Immature natural killer cell (primary cell): ENCODE data around the gene THBS4. TPM values are rescaled to one million over a fixed set of nuclear protein-coding genes. Genes with fewer than 3 reads are reported as not detected.
"Not testable (repeated sequence)": the region's sequence is repeated elsewhere in the genome, so short reads cannot be mapped to it uniquely, and the experiment has no call there.

Source experiments
- DNase-seq, 3 donors: peaks; one replicate each; pipeline ENCODE4 v3.0.0; 2022; ENCODE audit warnings: mixed read lengths in 1 of 3
- H3K27ac Mint-ChIP-seq, 6 donors: one replicate each; pipeline ENCODE4 v1.8.0; 2020; ENCODE audit warnings: mixed read lengths in 6 of 6, mild to moderate bottlenecking in 5 of 6, inconsistent platforms in 4 of 6, moderate library complexity in 3 of 6
- H3K27me3 Mint-ChIP-seq, 3 donors: one replicate each; pipeline ENCODE4 v1.8.0; 2020 to 2021; ENCODE audit warnings: low read depth in 3 of 3, mild to moderate bottlenecking in 3 of 3, mixed read lengths in 3 of 3, moderate library complexity in 3 of 3, inconsistent platforms in 1 of 3
- H3K36me3 Mint-ChIP-seq, 3 donors: one replicate each; pipeline ENCODE4 v1.8.0; 2020; ENCODE audit warnings: mixed read lengths in 3 of 3, inconsistent platforms in 2 of 3, mild to moderate bottlenecking in 2 of 3
- H3K4me1 Mint-ChIP-seq, 2 donors: one replicate each; pipeline ENCODE4 v1.8.0; 2020; ENCODE audit warnings: inconsistent platforms in 2 of 2, mild to moderate bottlenecking in 2 of 2, mixed read lengths in 2 of 2, moderate library complexity in 1 of 2
- H3K4me3 Mint-ChIP-seq, 5 donors: one replicate each; pipeline ENCODE4 v1.8.0; 2020; ENCODE audit warnings: mild to moderate bottlenecking in 5 of 5, mixed read lengths in 5 of 5, inconsistent platforms in 3 of 5, moderate library complexity in 3 of 5
- H3K9me3 Mint-ChIP-seq, 6 donors: one replicate each; pipeline ENCODE4 v1.8.0; 2020; ENCODE audit warnings: mild to moderate bottlenecking in 6 of 6, mixed read lengths in 6 of 6, inconsistent platforms in 4 of 6, moderate library complexity in 3 of 6
- polyA plus RNA-seq, 3 donors: library from polyadenylated mRNA; unstranded; fragments of 300-500 nt; fragmentation: Illumina TruSeq; gene quantifications; one replicate each; pipeline ENCODE4 v1.2.3, GENCODE V29; 2021

THBS4 gene
- polyA plus RNA-seq, 3 donors from 2014 or later: not detected

DNA sequence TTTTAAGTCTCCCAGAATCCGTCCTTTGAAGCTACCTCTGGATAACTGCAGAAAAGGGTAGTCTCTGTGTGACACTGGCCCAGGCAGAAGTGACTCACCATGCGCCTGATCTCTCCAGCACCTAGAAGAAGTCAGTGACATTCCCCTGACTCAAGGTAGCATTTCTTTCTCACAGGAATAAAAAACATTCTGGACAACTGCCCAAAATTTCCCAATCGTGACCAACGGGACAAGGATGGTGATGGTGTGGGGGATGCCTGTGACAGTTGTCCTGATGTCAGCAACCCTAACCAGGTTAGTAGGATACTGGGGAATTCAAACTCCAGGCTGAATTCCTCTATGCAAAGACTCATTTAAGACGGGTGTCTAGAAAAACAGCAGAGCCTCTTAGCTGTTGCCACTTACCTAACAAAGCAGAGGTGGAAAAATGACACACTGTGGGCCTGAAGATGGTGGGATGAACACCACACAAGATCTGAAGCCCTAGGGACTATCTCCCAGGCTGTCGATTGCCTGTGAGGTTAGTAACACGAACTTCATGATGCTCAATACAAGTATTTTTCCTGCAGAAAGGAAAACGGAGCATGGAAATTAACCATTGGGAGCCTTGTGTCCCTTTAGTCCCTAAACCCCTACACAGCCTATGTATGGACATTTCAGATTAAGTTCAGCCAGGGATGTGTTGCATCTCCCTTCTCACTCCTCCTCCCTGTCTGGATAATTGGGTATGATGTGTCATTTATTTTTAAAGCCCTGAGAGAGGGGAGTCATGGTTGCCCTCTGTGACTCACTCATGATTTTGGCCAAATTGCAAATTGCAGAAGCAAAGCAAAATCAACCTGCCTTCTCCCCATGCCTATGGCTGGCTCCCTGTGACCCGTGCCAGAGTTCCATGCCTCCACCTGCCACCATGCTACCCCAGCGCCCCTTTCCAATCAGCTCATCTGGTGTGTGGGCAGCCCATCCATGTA is 37.2 kb downstream of the THBS4 start:
- Mint-ChIP-seq H3K4me1 (no peaks in the 10 kb centered on the region), H3K27ac (no peak overlapping the region), H3K4me3 (no peak overlapping the region), H3K36me3 (no peaks in the 10 kb centered on the region), H3K27me3 (peaks cover 0 to 4% (median 2%) of the 10 kb centered on the region in 3 donors), H3K9me3 (no peaks in the 10 kb centered on the region)
- DNase-seq: no peak

DNA sequence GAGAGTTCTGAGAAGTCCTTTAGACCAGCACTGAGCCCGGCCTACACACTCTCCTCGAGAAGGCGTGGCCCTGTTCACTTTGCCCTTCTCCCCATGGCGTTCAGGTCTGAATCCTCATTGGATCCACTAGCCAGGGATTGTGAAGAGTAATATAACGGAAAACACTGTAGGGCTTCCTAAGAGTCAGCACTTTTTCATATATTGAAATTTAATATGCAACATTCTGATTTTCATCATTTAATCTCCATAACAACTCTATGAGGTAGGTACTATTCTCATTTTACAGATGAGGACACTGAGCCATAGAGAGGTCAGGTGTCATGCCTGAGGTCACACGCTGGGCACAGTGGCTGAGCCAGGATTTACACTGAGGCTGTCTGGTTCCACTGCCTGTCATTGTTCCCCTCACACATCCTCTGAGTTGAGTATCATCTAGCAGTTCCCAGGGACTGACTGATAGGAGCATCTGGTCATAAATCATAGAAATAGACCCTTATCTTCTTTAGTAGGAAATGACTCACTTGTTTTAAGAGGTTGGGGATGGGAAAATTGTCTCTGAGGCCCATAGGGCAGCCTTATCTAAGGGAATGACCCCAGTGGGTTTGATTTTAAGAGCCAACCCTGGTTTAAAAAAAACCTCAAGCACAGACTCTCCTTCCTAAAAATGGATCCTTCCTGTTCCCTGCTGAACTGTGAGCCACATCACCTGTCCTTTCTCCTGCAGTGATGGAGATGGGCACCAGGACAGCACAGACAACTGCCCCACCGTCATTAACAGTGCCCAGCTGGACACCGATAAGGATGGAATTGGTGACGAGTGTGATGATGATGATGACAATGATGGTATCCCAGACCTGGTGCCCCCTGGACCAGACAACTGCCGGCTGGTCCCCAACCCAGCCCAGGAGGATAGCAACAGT is 41.2 kb downstream of the THBS4 start:
- Mint-ChIP-seq H3K27ac (no peak overlapping the region), H3K27me3 (peaks cover 0 to 4% (median 3%) of the 10 kb centered on the region in 3 donors), H3K9me3 (no peaks in the 10 kb centered on the region), H3K36me3 (no peaks in the 10 kb centered on the region), H3K4me1 (no peaks in the 10 kb centered on the region), H3K4me3 (no peak overlapping the region)
- DNase-seq: no peak

DNA sequence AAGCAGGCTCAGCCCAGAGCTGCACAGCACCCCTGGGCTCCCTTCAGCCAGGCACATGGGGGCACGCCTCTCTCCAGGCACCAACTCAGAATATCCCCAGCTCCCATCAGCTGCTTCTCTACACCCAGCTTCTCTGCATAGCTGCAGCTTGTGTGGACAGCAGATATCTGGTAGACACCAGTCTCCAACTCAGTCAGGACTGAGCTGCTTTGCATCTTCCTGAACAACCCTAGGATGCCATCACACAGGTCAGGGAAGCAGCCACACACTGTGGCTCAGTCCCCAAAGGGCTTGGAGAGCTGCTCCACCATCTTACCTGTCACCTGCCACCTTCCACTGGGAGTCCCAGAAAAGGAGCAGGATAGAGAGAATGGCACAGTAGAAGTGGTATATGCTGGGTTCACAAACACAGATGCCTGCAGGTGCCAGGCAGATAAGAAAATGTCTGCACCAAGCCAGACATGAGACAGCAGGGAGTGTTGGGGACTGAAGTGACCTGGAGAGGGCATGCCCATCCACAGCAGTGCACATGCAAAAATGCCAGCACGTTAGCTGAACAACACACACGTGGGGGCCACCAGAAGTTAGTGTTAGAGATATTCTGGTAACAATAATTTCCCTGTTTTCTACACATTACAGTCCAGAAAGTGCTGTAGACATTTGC is 42.0 kb downstream of the THBS4 start:
- H3K36me3 Mint-ChIP-seq: no peaks in the 10 kb centered on the region
- peaks cover 0 to 4% of the 10 kb centered on the region in 2 donors for H3K4me1 Mint-ChIP-seq
- no peaks in the 10 kb centered on the region for H3K9me3 Mint-ChIP-seq
- no peak overlapping the region for H3K27ac Mint-ChIP-seq
- DNase-seq: no peak
- peaks cover 0 to 4% (median 3%) of the 10 kb centered on the region in 3 donors for H3K27me3 Mint-ChIP-seq
- no peak overlapping the region for H3K4me3 Mint-ChIP-seq

DNA sequence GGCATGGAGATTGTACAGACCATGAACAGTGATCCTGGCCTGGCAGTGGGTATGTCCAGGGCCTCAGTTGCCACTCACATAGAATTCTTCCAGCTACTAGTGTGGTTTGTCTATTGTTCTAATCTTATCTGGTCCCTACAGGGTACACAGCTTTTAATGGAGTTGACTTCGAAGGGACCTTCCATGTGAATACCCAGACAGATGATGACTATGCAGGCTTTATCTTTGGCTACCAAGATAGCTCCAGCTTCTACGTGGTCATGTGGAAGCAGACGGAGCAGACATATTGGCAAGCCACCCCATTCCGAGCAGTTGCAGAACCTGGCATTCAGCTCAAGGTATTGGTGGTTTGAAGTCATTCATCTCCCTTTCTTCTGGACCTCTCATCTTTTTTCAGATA is 43.8 kb downstream of the THBS4 start:
- Mint-ChIP-seq H3K4me3 (no peak overlapping the region), H3K27ac (no peak overlapping the region), H3K27me3 (peaks cover 0 to 4% (median 3%) of the 10 kb centered on the region in 3 donors), H3K4me1 (peaks cover 11 to 21% of the 10 kb centered on the region in 2 donors), H3K36me3 (no peaks in the 10 kb centered on the region), H3K9me3 (no peaks in the 10 kb centered on the region)
- DNase-seq: no peak

DNA sequence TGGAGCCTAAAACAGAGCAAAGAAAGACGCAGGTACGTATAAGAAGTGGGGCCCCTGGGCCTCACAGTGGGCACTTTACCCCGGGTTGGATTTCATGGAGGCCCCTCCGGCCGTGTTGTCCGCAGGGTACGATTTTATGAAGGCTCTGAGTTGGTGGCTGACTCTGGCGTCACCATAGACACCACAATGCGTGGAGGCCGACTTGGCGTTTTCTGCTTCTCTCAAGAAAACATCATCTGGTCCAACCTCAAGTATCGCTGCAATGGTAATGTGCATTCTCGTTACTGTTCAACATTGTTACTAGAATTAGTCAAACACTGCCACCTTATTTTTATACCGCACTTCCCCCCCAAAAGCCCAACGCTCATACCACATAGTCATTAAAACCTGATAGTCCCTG is 47.1 kb downstream of the THBS4 start:
- Mint-ChIP-seq H3K36me3 (no peaks in the 10 kb centered on the region), H3K9me3 (no peaks in the 10 kb centered on the region), H3K4me1 (peaks cover 11 to 21% of the 10 kb centered on the region in 2 donors), H3K27ac (peak overlapping the region in 2 of 6 donors; percentile 29 to 55), H3K27me3 (peaks cover 2 to 4% (median 3%) of the 10 kb centered on the region in 3 donors), H3K4me3 (peak overlapping the region; percentile 78 to 93 (median 83))
- no peak for DNase-seq

DNA sequence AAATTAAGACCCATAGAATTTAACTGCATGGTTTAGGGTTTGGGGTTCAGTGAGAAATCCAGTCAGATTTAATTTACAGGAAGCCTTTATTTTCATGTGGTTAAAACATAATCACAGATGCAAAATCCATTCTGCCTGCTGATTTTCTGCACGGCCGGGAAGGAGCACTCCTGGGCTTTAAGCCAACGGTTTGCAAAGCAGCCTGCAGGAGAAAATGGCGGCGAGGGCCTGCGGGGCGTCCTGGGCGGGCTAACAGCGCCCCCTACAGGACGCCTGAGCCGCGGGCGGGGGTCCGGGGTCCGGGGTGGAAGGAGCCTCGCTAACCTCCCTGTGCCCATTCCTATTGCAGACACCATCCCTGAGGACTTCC is 47.6 kb downstream of the THBS4 start:
- DNase-seq: peak; percentile 16 to 57 (median 39)
- peak overlapping the region; percentile 78 to 93 (median 83) for H3K4me3 Mint-ChIP-seq
- no peaks in the 10 kb centered on the region for H3K36me3 Mint-ChIP-seq
- no peaks in the 10 kb centered on the region for H3K9me3 Mint-ChIP-seq
- peak overlapping the region in 3 of 6 donors; percentile 67 to 89 (median 69) for H3K27ac Mint-ChIP-seq
- H3K27me3 Mint-ChIP-seq: peaks cover 0 to 4% (median 2%) of the 10 kb centered on the region in 3 donors
- peaks cover 11 to 21% of the 10 kb centered on the region in 2 donors for H3K4me1 Mint-ChIP-seq

DNA sequence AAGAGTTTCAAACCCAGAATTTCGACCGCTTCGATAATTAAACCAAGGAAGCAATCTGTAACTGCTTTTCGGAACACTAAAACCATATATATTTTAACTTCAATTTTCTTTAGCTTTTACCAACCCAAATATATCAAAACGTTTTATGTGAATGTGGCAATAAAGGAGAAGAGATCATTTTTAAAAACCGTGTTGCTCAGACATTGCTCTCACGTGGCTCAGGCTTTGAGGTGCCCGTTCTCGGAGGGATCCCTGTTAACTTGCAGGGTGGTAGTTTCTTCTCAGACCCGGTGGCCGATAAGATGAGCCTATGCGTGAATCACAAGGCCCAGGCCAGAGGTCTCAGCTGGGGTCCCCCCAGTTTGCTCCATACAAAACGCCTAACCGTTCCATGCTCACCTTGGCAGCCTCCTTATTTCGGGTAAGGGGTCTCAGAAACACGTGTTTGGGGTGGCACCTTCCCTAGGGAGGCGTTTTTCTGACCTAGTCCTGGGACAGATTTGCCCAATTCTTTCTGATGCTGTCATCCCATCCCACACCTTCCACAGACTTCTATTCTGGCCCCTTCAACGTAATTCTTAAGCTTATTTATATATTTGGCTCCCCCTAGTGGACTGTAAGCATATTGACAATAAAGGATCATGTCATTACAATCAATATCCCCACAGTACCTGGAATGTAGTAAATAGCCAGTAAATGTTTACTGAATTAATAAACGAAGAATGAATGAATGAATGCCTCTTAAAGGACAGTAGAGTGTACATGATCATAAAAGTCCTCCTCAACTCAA is 48.1 kb downstream of the THBS4 start:
- Mint-ChIP-seq H3K36me3 (no peaks in the 10 kb centered on the region), H3K9me3 (no peaks in the 10 kb centered on the region), H3K4me3 (peak overlapping the region; percentile 78 to 93 (median 83)), H3K27ac (peak overlapping the region; percentile 67 to 89 (median 77)), H3K27me3 (peaks cover 0 to 2% (median 2%) of the 10 kb centered on the region in 3 donors), H3K4me1 (peaks cover 11 to 21% of the 10 kb centered on the region in 2 donors)
- DNase-seq: peak; percentile 40 to 51 (median 44)

DNA sequence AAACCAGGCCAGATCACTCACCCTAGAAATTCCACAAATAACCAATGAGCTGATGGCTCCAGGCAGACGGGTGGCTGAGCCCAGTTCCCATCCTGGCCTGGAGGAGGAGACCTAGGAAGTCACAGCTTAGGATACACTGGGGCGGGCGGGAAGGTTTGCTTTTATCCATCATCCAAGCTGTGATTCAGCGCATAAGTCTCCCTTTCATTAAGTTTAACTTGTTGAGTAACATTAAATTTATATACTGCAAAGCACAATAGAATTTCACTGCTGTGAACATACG is 55.7 kb downstream of the THBS4 start:
- Mint-ChIP-seq H3K36me3 (no peaks in the 10 kb centered on the region), H3K27ac (no peak overlapping the region), H3K4me1 (no peaks in the 10 kb centered on the region), H3K9me3 (no peaks in the 10 kb centered on the region), H3K4me3 (no peak overlapping the region), H3K27me3 (peaks cover 0 to 4% (median 2%) of the 10 kb centered on the region in 3 donors)
- no peak for DNase-seq

DNA sequence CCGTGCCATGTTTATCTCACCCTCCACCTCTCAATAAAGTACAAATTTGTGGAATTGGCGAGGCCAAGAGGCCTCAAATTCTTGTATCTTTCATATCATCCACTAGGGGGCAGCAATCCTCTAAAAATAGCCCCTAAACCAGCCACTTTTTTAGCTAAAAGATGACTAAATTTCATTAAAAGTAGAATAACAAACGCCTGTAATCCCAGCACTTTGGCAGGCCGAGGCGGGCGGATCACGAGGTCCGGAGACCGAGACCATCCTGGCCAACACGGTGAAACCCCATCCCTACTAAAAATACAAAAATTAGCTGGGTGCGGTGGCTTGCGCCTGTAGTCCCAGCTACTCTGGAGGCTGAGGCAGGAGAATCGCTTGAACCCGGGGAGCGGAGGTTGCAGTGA is 56.6 kb downstream of the THBS4 start:
- DNase-seq: peak; percentile 42 to 54 (median 47)
- H3K36me3 Mint-ChIP-seq, H3K27ac Mint-ChIP-seq, H3K4me1 Mint-ChIP-seq, H3K4me3 Mint-ChIP-seq, H3K27me3 Mint-ChIP-seq, H3K9me3 Mint-ChIP-seq: not testable (repeated sequence)

DNA sequence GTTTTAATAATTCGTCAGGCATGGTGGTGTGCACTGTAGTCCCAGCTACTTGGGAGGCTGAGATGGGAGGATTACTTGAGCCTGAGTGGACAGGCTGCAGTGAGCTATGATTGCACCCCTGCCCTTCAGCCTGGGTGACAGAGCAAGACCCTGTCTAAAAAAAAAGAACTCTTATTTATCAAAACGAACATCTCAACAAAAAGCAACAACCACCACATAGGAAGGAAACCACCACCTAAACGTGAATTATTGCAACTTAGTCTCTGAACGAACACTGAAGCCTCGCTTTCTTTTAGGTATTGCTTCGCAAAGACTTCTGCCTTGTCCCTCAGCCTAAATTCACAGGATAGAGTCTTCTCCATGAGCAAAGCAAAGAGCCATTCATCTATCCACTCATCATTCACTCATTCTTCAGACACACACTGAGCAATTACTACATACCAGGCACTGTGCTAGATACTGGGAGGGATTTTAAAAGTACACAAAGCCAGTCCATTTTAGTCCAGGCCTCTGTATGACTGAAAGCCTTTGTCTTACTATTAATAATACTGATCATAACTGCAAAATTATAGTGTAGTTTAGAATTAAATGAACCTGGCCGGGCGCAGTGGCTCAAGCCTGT is 57.4 kb downstream of the THBS4 start:
- no peaks in the 10 kb centered on the region for H3K9me3 Mint-ChIP-seq
- H3K4me1 Mint-ChIP-seq: no peaks in the 10 kb centered on the region
- DNase-seq: no peak
- H3K4me3 Mint-ChIP-seq: no peak overlapping the region
- no peak overlapping the region for H3K27ac Mint-ChIP-seq
- no peaks in the 10 kb centered on the region for H3K36me3 Mint-ChIP-seq
- peaks cover 0 to 2% (median 2%) of the 10 kb centered on the region in 3 donors for H3K27me3 Mint-ChIP-seq

DNA sequence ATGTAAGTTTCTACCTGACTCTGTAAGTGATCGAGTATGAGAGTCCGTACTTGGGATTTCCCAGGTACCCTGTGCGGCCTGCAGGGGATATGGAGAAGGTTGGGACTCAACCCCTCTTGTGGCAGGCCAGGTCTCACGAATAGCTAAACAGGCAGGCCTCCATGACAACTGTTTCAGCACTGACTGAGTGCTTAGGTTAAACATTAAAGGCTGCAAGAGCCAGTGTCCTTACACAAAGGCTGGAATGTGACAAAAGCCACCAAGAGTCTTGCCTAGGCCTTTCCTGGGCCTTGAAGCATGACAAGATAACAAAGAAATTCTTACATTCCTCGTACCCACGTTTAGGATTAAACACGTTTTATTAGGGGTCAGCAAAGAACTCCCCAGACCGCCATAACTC is 58.6 kb downstream of the THBS4 start:
- no peak for DNase-seq
- no peaks in the 10 kb centered on the region for H3K36me3 Mint-ChIP-seq
- peaks cover 0 to 2% (median 2%) of the 10 kb centered on the region in 3 donors for H3K27me3 Mint-ChIP-seq
- no peak overlapping the region for H3K4me3 Mint-ChIP-seq
- H3K9me3 Mint-ChIP-seq: no peaks in the 10 kb centered on the region
- no peaks in the 10 kb centered on the region for H3K4me1 Mint-ChIP-seq
- H3K27ac Mint-ChIP-seq: no peak overlapping the region

DNA sequence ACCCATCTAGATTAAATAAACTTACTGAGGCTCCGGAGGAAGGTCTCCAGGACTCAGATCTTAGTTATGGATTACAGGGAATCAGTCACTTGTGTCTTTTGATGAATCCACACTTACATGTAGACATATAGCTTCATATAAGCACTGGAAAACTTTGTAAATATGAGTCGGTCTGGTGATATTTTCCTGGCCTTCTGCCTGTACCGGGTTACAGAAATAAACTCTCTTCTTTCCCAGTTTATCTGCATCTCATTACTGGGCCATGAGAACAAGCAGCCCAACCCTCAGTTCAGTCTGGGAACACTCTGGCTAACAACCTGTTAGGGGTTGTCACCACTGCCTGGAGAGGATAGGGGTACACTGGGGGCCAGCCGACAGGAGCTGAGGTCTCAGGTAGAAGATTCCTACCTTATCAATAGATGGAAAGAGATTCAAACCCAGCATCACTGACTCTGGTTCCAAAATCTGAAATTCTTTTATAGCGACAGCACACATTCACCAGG is 59.1 kb downstream of the THBS4 start:
- no peak overlapping the region for H3K4me3 Mint-ChIP-seq
- no peak overlapping the region for H3K27ac Mint-ChIP-seq
- DNase-seq: no peak
- no peaks in the 10 kb centered on the region for H3K4me1 Mint-ChIP-seq
- peaks cover 0 to 2% (median 2%) of the 10 kb centered on the region in 3 donors for H3K27me3 Mint-ChIP-seq
- no peaks in the 10 kb centered on the region for H3K36me3 Mint-ChIP-seq
- H3K9me3 Mint-ChIP-seq: no peaks in the 10 kb centered on the region
